ENCODE measurements around the gene PIEZO2. TPM values are rescaled to one million over a fixed set of nuclear protein-coding genes. Genes with fewer than 3 reads are reported as not detected.

PIEZO2 gene
- total and polyA plus RNA-seq, 12 donors, result 0.07 to 1.4 (median 0.25) TPM; not detected in 1

DNA sequence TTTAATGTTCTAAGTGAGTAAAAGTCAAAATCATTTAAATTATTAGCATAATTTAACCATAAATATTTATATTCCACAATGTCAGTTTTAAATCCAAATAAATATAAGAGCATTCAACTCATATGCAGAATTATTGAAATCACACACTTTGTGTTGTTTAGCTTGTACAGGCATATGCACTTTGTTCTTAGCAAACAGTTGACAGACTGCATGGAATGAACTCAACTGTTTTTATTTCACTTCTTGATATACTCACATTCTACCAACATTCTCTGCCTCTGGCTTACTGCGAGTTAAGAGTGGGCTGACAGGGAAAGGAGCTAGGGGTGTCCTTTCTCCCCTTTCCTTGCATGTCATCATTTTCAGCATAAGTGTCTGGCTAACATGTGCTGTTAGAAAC, 7.6 kb upstream of the PIEZO2 start:
- no peak overlapping the region for H3K27ac ChIP-seq
- H3K36me3 ChIP-seq, result no peaks in the 10 kb centered on the region
- WGBS, 2 donors, result 81 to 91% methylated on average over 1 of the region's 1 CpG
- no peaks in the 10 kb centered on the region for H3K4me1 ChIP-seq
- TF ChIP-seq, protein P1, sequence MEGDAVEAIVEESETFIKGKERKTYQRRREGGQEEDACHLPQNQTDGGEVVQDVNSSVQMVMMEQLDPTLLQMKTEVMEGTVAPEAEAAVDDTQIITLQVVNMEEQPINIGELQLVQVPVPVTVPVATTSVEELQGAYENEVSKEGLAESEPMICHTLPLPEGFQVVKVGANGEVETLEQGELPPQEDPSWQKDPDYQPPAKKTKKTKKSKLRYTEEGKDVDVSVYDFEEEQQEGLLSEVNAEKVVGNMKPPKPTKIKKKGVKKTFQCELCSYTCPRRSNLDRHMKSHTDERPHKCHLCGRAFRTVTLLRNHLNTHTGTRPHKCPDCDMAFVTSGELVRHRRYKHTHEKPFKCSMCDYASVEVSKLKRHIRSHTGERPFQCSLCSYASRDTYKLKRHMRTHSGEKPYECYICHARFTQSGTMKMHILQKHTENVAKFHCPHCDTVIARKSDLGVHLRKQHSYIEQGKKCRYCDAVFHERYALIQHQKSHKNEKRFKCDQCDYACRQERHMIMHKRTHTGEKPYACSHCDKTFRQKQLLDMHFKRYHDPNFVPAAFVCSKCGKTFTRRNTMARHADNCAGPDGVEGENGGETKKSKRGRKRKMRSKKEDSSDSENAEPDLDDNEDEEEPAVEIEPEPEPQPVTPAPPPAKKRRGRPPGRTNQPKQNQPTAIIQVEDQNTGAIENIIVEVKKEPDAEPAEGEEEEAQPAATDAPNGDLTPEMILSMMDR (IDR thresholded peaks at IDR 0.05), result no peak
- no peak overlapping the region for H3K4me3 ChIP-seq
- intact Hi-C loops (cut with DNase I), result loop anchor here in 5 of 10 donors (10.0 kb wide), 4 partner anchors 292 to 1182 kb away; no protein-coding TSS in a partner anchor
- DNase-seq, result no peak
- no peaks in the 10 kb centered on the region for H3K9me3 ChIP-seq
- H3K27me3 ChIP-seq, result peaks cover 0 to 63% (median 21%) of the 10 kb centered on the region in 7 donors
- ATAC-seq, result no peak

DNA sequence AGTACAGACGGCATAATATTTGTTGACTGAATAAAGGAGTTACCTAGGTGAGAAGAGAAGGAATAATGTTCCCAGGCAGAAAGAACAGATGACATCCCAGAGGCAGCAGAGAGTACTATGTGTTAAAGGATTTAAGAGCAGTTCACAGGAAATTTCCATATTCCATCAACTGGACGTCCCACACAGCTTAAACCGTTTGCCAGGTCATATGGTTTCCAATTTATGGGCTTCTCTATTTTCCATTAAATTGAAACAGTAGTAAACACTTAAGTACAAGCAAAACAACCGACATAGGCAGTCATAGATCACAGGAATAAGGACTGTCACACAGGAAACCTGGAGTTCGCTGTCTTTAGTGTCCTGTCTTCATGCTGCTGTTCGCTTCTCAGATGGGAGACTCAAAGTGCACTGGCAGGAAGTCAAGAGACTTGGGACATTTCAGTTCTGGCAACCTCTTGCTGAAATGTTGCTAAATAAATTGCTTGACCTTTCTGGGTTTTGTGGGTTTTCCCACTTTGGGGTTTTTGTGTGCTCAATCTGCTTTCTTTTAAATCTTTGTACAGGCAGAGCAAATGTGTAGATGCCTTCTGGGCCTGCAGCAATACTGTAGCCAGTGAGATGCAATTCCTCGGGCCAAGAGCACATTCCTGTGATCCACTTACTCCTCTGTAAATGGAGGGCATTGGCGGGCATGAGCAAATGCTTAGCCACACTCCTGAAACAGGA, 5.8 kb upstream of the PIEZO2 start:
- no peak overlapping the region for H3K4me3 ChIP-seq
- WGBS, 2 donors, result 73 to 79% methylated on average over 8 of the region's 8 CpGs
- H3K27ac ChIP-seq, result no peak overlapping the region
- peaks cover 0 to 67% (median 31%) of the 10 kb centered on the region in 7 donors for H3K27me3 ChIP-seq
- intact Hi-C loops (cut with DNase I), result loop anchor here in 5 of 10 donors (10.0 kb wide), 4 partner anchors 290 to 1180 kb away; no protein-coding TSS in a partner anchor
- TF ChIP-seq, protein P1 (IDR thresholded peaks at IDR 0.05), result no peak
- no peaks in the 10 kb centered on the region for H3K36me3 ChIP-seq
- DNase-seq (no peak), ATAC-seq (no peak)
- H3K9me3 ChIP-seq, result no peaks in the 10 kb centered on the region
- H3K4me1 ChIP-seq, result no peaks in the 10 kb centered on the region

DNA sequence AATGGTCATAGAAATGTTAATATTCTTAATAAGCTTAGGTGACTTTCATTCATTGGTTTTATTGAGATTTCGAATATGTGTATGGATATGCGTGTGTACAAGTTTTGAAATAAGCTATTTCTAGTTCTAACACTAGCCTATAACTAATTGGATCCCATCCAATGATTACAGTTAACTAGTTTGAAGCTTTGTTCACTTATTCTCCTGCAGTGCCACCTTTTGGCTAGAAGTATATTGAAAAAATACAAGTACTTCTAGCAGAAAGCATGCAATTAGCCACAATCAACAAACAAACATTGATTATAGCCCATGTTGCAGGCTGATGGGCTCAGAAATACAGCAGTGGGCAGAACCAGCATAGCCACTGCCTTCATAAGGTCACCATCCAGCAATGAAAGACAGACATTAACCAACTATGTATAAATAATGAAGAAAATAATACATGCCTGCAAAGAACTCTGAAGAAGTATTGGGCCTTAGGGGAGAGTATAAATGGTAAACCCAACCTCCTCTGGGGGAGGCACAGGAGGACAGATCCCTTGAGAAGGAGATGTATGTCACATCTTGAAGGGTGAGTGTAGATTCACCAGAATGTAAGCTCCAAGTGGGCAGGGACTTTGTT, 5.1 kb upstream of the PIEZO2 start:
- intact Hi-C loops (cut with DNase I), result loop anchor here in 9 of 10 donors (5.0 to 10.0 kb wide), 6 partner anchors 290 to 1180 kb away; no protein-coding TSS in a partner anchor
- Histone ChIP-seq H3K4me1 (peaks cover 0 to 6% (median 3%) of the 10 kb centered on the region in 9 donors), H3K4me3 (no peak overlapping the region), H3K36me3 (no peaks in the 10 kb centered on the region), H3K27ac (no peak overlapping the region), H3K9me3 (no peaks in the 10 kb centered on the region), H3K27me3 (peaks cover 0 to 69% (median 35%) of the 10 kb centered on the region in 7 donors)
- TF ChIP-seq, protein P1 (IDR thresholded peaks at IDR 0.05), result peak in 8 of 9 donors; percentile 13 to 61 (median 51)
- ATAC-seq, result no peak
- DNase-seq, result no peak
- 20 to 30% methylated on average over 2 of the region's 2 CpGs for WGBS, 2 donors

DNA sequence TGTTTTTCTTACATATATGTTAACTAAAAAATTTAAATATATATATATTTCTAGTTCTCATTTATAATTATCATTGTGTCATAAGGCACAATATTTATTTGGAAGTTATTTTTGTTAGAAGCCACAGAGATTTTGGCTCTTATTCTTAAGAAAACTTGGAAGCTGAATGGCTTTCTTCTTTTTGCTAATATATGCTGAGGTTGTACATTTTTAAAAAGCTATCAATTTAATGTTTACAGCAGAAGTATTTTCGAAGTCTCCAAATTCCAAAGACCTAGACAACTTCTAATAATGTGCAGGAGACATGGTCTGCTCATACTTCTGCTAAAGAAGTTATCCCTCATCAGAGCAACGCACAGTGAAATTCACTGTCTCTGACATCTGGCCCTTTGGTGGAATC, 3.7 kb upstream of the PIEZO2 start:
- Histone ChIP-seq H3K27me3 (peaks cover 10 to 72% (median 43%) of the 10 kb centered on the region in 7 donors), H3K27ac (no peak overlapping the region), H3K36me3 (no peaks in the 10 kb centered on the region), H3K4me1 (peaks cover 0 to 17% (median 14%) of the 10 kb centered on the region in 9 donors), H3K9me3 (no peaks in the 10 kb centered on the region), H3K4me3 (no peak overlapping the region)
- no peak for ATAC-seq
- 77 to 90% methylated on average over 2 of the region's 2 CpGs for WGBS, 2 donors
- TF ChIP-seq, protein P1 (IDR thresholded peaks at IDR 0.05), result no peak
- intact Hi-C loops (cut with DNase I), result loop anchor here in 9 of 10 donors (5.0 to 10.0 kb wide), 6 partner anchors 288 to 1178 kb away; no protein-coding TSS in a partner anchor
- no peak for DNase-seq
